Measurements from ENCODE around the gene SPC25.

- TF ChIP-seq CTCF (conservative IDR thresholded peaks at IDR 0.05; ENCODE audit: low read depth, low read length) (no peak), EZH2 (IDR thresholded peaks at IDR 0.05; ENCODE audit: borderline replicate concordance, low read depth, low read length, poor library complexity, severe bottlenecking) (no peak)
Measured at GRCh38 chr2:168821992-168822391, 68.2 kb downstream of the SPC25 start.

Measured in A673 (cell line).